HTR-8/SVneo (cell line): ENCODE results near the gene GNB2.

Experiments used
- DNase-seq: peaks from one replicate; pipeline ENCODE4 v3.0.0; 2011; ENCODE audit warnings: low spot score, mixed read lengths; ENCODE audit not compliant: insufficient read length
- FAIRE-seq: peaks from 2 replicates; lab custom pipeline; 2011; peaks lifted over from hg19 to GRCh38; lab: Jason Lieb, UNC

The GNB2 gene

GRCh38 chr7:100680576-100681271 is 7.2 kb downstream of the GNB2 start:
- FAIRE-seq (no peak), DNase-seq (no peak)

- FAIRE-seq (no peak), DNase-seq (no peak)
These were observed 8.1 kb downstream of the GNB2 start for GRCh38 chr7:100681491-100682227.

GRCh38 chr7:100682228-100682741 is 8.7 kb downstream of the GNB2 start:
- FAIRE-seq = no peak
- no peak for DNase-seq

GRCh38 chr7:100682991-100683658 is 9.6 kb downstream of the GNB2 start:
- FAIRE-seq (no peak), DNase-seq (no peak)

- no peak for DNase-seq
- FAIRE-seq = no peak
These were observed 10.4 kb downstream of the GNB2 start for GRCh38 chr7:100683659-100684533.

GRCh38 chr7:100684534-100685042 is 11.0 kb downstream of the GNB2 start:
- no peak for FAIRE-seq
- no peak for DNase-seq

GRCh38 chr7:100685049-100685605 is 11.6 kb downstream of the GNB2 start:
- FAIRE-seq (no peak), DNase-seq (no peak)

- FAIRE-seq = no peak
- no peak for DNase-seq
These were observed 12.1 kb downstream of the GNB2 start for GRCh38 chr7:100685631-100686145.

- FAIRE-seq = no peak
- DNase-seq = no peak
These were observed 12.8 kb downstream of the GNB2 start for GRCh38 chr7:100686201-100686821.

GRCh38 chr7:100686822-100687211 is 13.3 kb downstream of the GNB2 start:
- DNase-seq = no peak
- FAIRE-seq = no peak

- no peak for DNase-seq
- no peak for FAIRE-seq
These were observed 13.7 kb downstream of the GNB2 start for GRCh38 chr7:100687261-100687660.

- DNase-seq = no peak
- no peak for FAIRE-seq
These were observed 14.3 kb downstream of the GNB2 start for GRCh38 chr7:100687751-100688300.

- FAIRE-seq = no peak
- DNase-seq = no peak
These were observed 14.9 kb downstream of the GNB2 start for GRCh38 chr7:100688326-100688860.

- no peak for FAIRE-seq
- no peak for DNase-seq
These were observed 15.9 kb downstream of the GNB2 start for GRCh38 chr7:100689230-100690135.

- FAIRE-seq = no peak
These were observed 18.4 kb downstream of the GNB2 start for GRCh38 chr7:100691676-100692577.

GRCh38 chr7:100692578-100692961 is 19.0 kb downstream of the GNB2 start:
- FAIRE-seq (no peak), DNase-seq (no peak)

More at GRCh38 chr7:100691676-100692577, 18.4 kb downstream of the GNB2 start:
- DNase-seq = peak; percentile 56
